Loucy (cell line): Measurements from ENCODE around the gene TPRA1.

ENCODE experiments used
- H2AFZ ChIP-seq: fragments of 200-600 bp; sonication (generic); 2 replicates; pipeline ENCODE4 v1.6.0; 2016; ENCODE audit warnings: antibody characterized with exemption, mild to moderate bottlenecking, low read length, moderate library complexity
- H3F3A ChIP-seq: fragments of 200-600 bp; 2 replicates; pipeline ENCODE4 v1.6.0; 2016; ENCODE audit warnings: antibody characterized with exemption, low read depth, mild to moderate bottlenecking
- H3K27me3 ChIP-seq: fragments of 200-600 bp; sonication (generic); 2 replicates; pipeline ENCODE4 v1.6.1; 2014; ENCODE audit warnings: low read length, mild to moderate bottlenecking; ENCODE audit not compliant: insufficient read depth, poor library complexity, severe bottlenecking
- H3K36me3 ChIP-seq: fragments of 200-600 bp; sonication (generic); 2 replicates; pipeline ENCODE4 v1.6.1; 2016; ENCODE audit warnings: low read length; ENCODE audit not compliant: insufficient read depth
- H3K4me1 ChIP-seq: fragments of 200-600 bp; sonication (generic); 2 replicates; pipeline ENCODE4 v1.5.1; 2014; ENCODE audit warnings: low read length, mild to moderate bottlenecking; ENCODE audit not compliant: insufficient read depth, poor library complexity, severe bottlenecking
- H3K4me2 ChIP-seq: fragments of 200-600 bp; sonication (generic); 2 replicates; pipeline ENCODE4 v1.6.0; 2014; ENCODE audit warnings: antibody characterized with exemption, low read length, low read depth, mild to moderate bottlenecking; ENCODE audit not compliant: poor library complexity, severe bottlenecking
- H3K4me3 ChIP-seq: fragments of 200-600 bp; sonication (generic); 2 replicates; pipeline ENCODE4 v1.5.1; 2014; ENCODE audit warnings: low read length, mild to moderate bottlenecking, mixed read lengths; ENCODE audit not compliant: poor library complexity, severe bottlenecking
- H3K79me2 ChIP-seq: fragments of 200-600 bp; sonication (generic); 2 replicates; pipeline ENCODE4 v1.6.1; 2014; ENCODE audit warnings: low read length; ENCODE audit not compliant: insufficient read depth
- H3K9ac ChIP-seq: fragments of 200-600 bp; sonication (generic); 2 replicates; pipeline ENCODE4 v1.6.0; 2014; ENCODE audit warnings: mild to moderate bottlenecking, low read depth, low read length, moderate library complexity; ENCODE audit not compliant: poor library complexity, severe bottlenecking
- H3K9me2 ChIP-seq: fragments of 200-600 bp; sonication (generic); replicated peaks from 2 replicates; pipeline ENCODE4 v1.6.1; 2016; ENCODE audit warnings: low read depth, low read length, mixed read lengths
- H3K9me3 ChIP-seq: fragments of 200-600 bp; sonication (generic); 2 replicates; pipeline ENCODE4 v1.6.1; 2014; ENCODE audit warnings: mild to moderate bottlenecking, antibody characterized with exemption, low read length, low read depth; ENCODE audit not compliant: insufficient read depth
- H4K20me1 ChIP-seq: fragments of 200-600 bp; sonication (generic); 2 replicates; pipeline ENCODE4 v1.6.0; 2014; ENCODE audit warnings: antibody characterized with exemption, low read length, mild to moderate bottlenecking; ENCODE audit not compliant: insufficient read depth, poor library complexity, severe bottlenecking
- CTCF ChIP-seq: fragments of 200-600 bp; sonication (generic); conservative IDR thresholded peaks from 2 replicates; pipeline ENCODE4 v1.5.1; 2014; ENCODE audit warnings: mild to moderate bottlenecking, antibody characterized with exemption, low read length
- EZH2phosphoT487 ChIP-seq: fragments of 200-600 bp; IDR thresholded peaks from 2 replicates; pipeline ENCODE4 v1.6.1; 2018; ENCODE audit warnings: antibody characterized with exemption, mild to moderate bottlenecking, moderate library complexity, borderline replicate concordance

Gene TPRA1

GRCh38 chr3:127572735-127573134 is 17.8 kb downstream of the TPRA1 start:
- peaks cover 60% of the 10 kb centered on the region; the same call in 1 of the 2 replicates for H3K36me3 ChIP-seq
- no peak overlapping the region for H3K4me3 ChIP-seq
- H3F3A ChIP-seq = no peaks in the 10 kb centered on the region
- H4K20me1 ChIP-seq = peaks cover 3% of the 10 kb centered on the region
- no peak overlapping the region for H3K4me2 ChIP-seq
- TF ChIP-seq EZH2phosphoT487 (no peak), CTCF (no peak)
- no peaks in the 10 kb centered on the region for H3K27me3 ChIP-seq
- H3K4me1 ChIP-seq = peaks cover 6% of the 10 kb centered on the region
- no peaks in the 10 kb centered on the region; the same call in 1 of the 2 replicates for H3K79me2 ChIP-seq
- no peak overlapping the region for H3K9ac ChIP-seq
- H2AFZ ChIP-seq = no peak overlapping the region
- H3K9me3 ChIP-seq = no peaks in the 10 kb centered on the region
- no peaks in the 10 kb centered on the region for H3K9me2 ChIP-seq

GRCh38 chr3:127572186-127572585 is 18.3 kb downstream of the TPRA1 start:
- peaks cover 3% of the 10 kb centered on the region for H4K20me1 ChIP-seq
- peaks cover 6% of the 10 kb centered on the region for H3K4me1 ChIP-seq
- H2AFZ ChIP-seq = no peak overlapping the region
- H3K27me3 ChIP-seq = no peaks in the 10 kb centered on the region
- H3K79me2 ChIP-seq = no peaks in the 10 kb centered on the region; the same call in 1 of the 2 replicates
- no peaks in the 10 kb centered on the region for H3F3A ChIP-seq
- H3K9ac ChIP-seq = no peak overlapping the region
- no peaks in the 10 kb centered on the region for H3K9me2 ChIP-seq
- no peak overlapping the region for H3K4me2 ChIP-seq
- H3K4me3 ChIP-seq = no peak overlapping the region
- H3K9me3 ChIP-seq = no peaks in the 10 kb centered on the region
- H3K36me3 ChIP-seq = peaks cover 60% of the 10 kb centered on the region; the same call in 1 of the 2 replicates
- TF ChIP-seq EZH2phosphoT487 (no peak), CTCF (no peak)

GRCh38 chr3:127570520-127570919 is 20.0 kb downstream of the TPRA1 start:
- Histone ChIP-seq H2AFZ (no peak overlapping the region), H3K4me3 (no peak overlapping the region), H3K4me1 (peaks cover 5% of the 10 kb centered on the region), H3F3A (no peaks in the 10 kb centered on the region), H3K9me2 (no peaks in the 10 kb centered on the region), H3K27me3 (no peaks in the 10 kb centered on the region), H3K4me2 (no peak overlapping the region), H3K9ac (no peak overlapping the region), H3K79me2 (no peaks in the 10 kb centered on the region), H3K9me3 (no peaks in the 10 kb centered on the region), H4K20me1 (peaks cover 3% of the 10 kb centered on the region), H3K36me3 (peaks cover 49% of the 10 kb centered on the region; the same call in 1 of the 2 replicates)
- TF ChIP-seq EZH2phosphoT487 = no peak
- no peak for TF ChIP-seq CTCF
